HepG2 (cell line): ENCODE results near the gene FXYD5. TPM values are rescaled to one million over a fixed set of nuclear protein-coding genes. Genes with fewer than 3 reads are reported as not detected.

Experiments used
- ATAC-seq: fragments of 200-7000 bp; cut with Tn5 transposase; 3 replicates; pipeline ENCODE4 v1.9.1; 2020; ENCODE audit warnings: mild to moderate bottlenecking, moderate library complexity
- BruUV-seq: library from RNA; stranded (reverse); fragments of 400-500 nt; replicated peaks from 2 replicates; lab custom pipeline; 2021; lab: Mats Ljungman, UMichigan
- CTCF ChIA-PET: fragments of 300-600 bp; formaldehyde crosslinking; extraction: SDS; loops from one replicate; lab custom pipeline; 2021; ENCODE audit warnings: low total read pairs, inconsistent platforms, low intra/inter-chr PET ratio; lab: Yijun Ruan, JAX
- POLR2A ChIA-PET: fragments of 350-600 bp; sonication (Branson Sonifier 250); formaldehyde crosslinking; loops from one replicate; lab custom pipeline; 2020; ENCODE audit warnings: antibody characterized with exemption, inconsistent platforms; lab: Yijun Ruan, JAX
- DNase-seq: peaks from one replicate; pipeline ENCODE4 v3.0.0-alpha.2; 2015; ENCODE audit warnings: low spot score
- FAIRE-seq: peaks from 3 replicates; lab custom pipeline; 2011; peaks lifted over from hg19 to GRCh38; lab: Jason Lieb, UNC
- H2AFZ ChIP-seq: one replicate; pipeline ENCODE4 v1.6.1; 2011; ENCODE audit warnings: low read length, inconsistent platforms
- H3K27ac ChIP-seq: fragments of 300-600 bp; 3 replicates; pipeline ENCODE4 v1.8.0; 2011; ENCODE audit warnings: mixed run types, mild to moderate bottlenecking, mixed read lengths, low read length, inconsistent platforms; ENCODE audit not compliant: insufficient read depth; ENCODE audit errors: extremely low read length
- H3K27me3 ChIP-seq, 2 experiments: fragments of 200-600 bp in 1 of 2; 2 replicates in 1 of 2; 3 replicates in 1 of 2; pipeline versions ENCODE4 v1.6.0 to v1.8.0; 2011; ENCODE audit warnings: low read length in 2 of 2, mild to moderate bottlenecking in 2 of 2, moderate library complexity in 2 of 2, inconsistent platforms in 1 of 2; ENCODE audit not compliant: insufficient read depth in 2 of 2, control insufficient read depth in 1 of 2
- H3K36me3 ChIP-seq, 2 experiments: fragments of 200-600 bp in 1 of 2; replicated peaks in 1 of 2; 2 replicates in 1 of 2; 3 replicates in 1 of 2; pipeline versions ENCODE4 v1.5.1 to v1.8.0; 2011; ENCODE audit warnings: low read length in 2 of 2, inconsistent platforms in 1 of 2; ENCODE audit not compliant: insufficient read depth in 2 of 2, control insufficient read depth in 1 of 2
- H3K4me1 ChIP-seq: 2 replicates; pipeline ENCODE4 v1.5.1; 2012; ENCODE audit warnings: low read length, inconsistent platforms; ENCODE audit not compliant: insufficient read depth
- H3K4me2 ChIP-seq: 2 replicates; pipeline ENCODE4 v1.6.0; 2011; ENCODE audit warnings: low read depth, low read length, inconsistent platforms
- H3K4me3 ChIP-seq, 3 experiments: fragments of 200-600 bp in 1 of 3; sonication (generic), shearing (Covaris generic) in 1 of 3; replicated peaks in 1 of 3; 2 replicates each; pipeline ENCODE4 v1.5.1; 2011 to 2016; ENCODE audit warnings: low read length in 3 of 3, inconsistent platforms in 2 of 3, low read depth in 2 of 3, mild to moderate bottlenecking in 2 of 3, control low read depth in 1 of 3, mixed read lengths in 1 of 3; ENCODE audit not compliant: insufficient read depth in 1 of 3
- H3K79me2 ChIP-seq: one replicate; pipeline ENCODE4 v1.6.1; 2011; ENCODE audit warnings: low read length, inconsistent platforms; ENCODE audit not compliant: insufficient read depth
- H3K9ac ChIP-seq: 2 replicates; pipeline ENCODE4 v1.6.0; 2011; ENCODE audit warnings: mild to moderate bottlenecking, low read depth, low read length, inconsistent platforms; ENCODE audit not compliant: insufficient read depth
- H3K9me3 ChIP-seq: 2 replicates; pipeline ENCODE4 v1.5.1; 2012; ENCODE audit warnings: mild to moderate bottlenecking, low read length
- H4K20me1 ChIP-seq: 2 replicates; pipeline ENCODE4 v1.6.0; 2011; ENCODE audit warnings: inconsistent platforms, mild to moderate bottlenecking, low read length, moderate library complexity; ENCODE audit not compliant: insufficient read depth
- ATF3 ChIP-seq: sonication (generic); formaldehyde crosslinking; IDR thresholded peaks from 2 replicates; pipeline ENCODE4 v1.4.0; 2020; ENCODE audit warnings: missing genetic modification reagents
- CCAR2 ChIP-seq: fragments of 200-400 bp; formaldehyde crosslinking; optimal IDR thresholded peaks from 2 replicates; pipeline ENCODE3; 2018; ENCODE audit warnings: low read depth, mild to moderate bottlenecking, low read length, moderate library complexity
- CENPX ChIP-seq: sonication (generic); formaldehyde crosslinking; IDR thresholded peaks from 2 replicates; pipeline ENCODE4 v1.9.0; 2021; ENCODE audit warnings: mild to moderate bottlenecking, missing genetic modification reagents, moderate library complexity
- ISX ChIP-seq: sonication (generic); formaldehyde crosslinking; conservative IDR thresholded peaks from 2 replicates; pipeline ENCODE4 v1.5.0; 2020; ENCODE audit warnings: missing genetic modification reagents
- KDM1A ChIP-seq: IDR thresholded peaks from 2 replicates; pipeline ENCODE4 v1.6.1; 2016; ENCODE audit warnings: missing compliant biosample characterization
- KMT2A ChIP-seq: sonication (generic); formaldehyde crosslinking; IDR thresholded peaks from 2 replicates; pipeline ENCODE4 v1.4.0; 2020; ENCODE audit warnings: missing genetic modification reagents
- NFKB2 ChIP-seq: sonication (generic); formaldehyde crosslinking; IDR thresholded peaks from 2 replicates; pipeline ENCODE4 v1.4.0; 2020; ENCODE audit warnings: missing genetic modification reagents, borderline replicate concordance
- NR2F1 ChIP-seq, 2 experiments: fragments of 450-650 bp in 1 of 2; formaldehyde crosslinking in 1 of 2; IDR thresholded peaks; 2 replicates each; pipeline versions ENCODE4 v1.5.0 to v1.6.1; 2016 to 2020; ENCODE audit warnings: mild to moderate bottlenecking in 1 of 2, missing compliant biosample characterization in 1 of 2, missing genetic modification reagents in 1 of 2, moderate library complexity in 1 of 2
- PTBP1 ChIP-seq: fragments of 200-400 bp; formaldehyde crosslinking; IDR thresholded peaks from 2 replicates; pipeline ENCODE4 v1.6.1; 2018; ENCODE audit warnings: low read length, low read depth; ENCODE audit not compliant: poor library complexity, severe bottlenecking
- RBM39 ChIP-seq: fragments of 200-400 bp; formaldehyde crosslinking; IDR thresholded peaks from one replicate; pipeline ENCODE4 v1.6.1; 2018; ENCODE audit warnings: antibody characterized with exemption, mild to moderate bottlenecking, low read depth, low read length; ENCODE audit not compliant: poor library complexity, severe bottlenecking
- RCOR2 ChIP-seq: IDR thresholded peaks from 2 replicates; pipeline ENCODE4 v1.6.1; 2016; ENCODE audit warnings: missing biosample characterization, missing genetic modification reagents
- SRY ChIP-seq: sonication (generic); formaldehyde crosslinking; IDR thresholded peaks from 2 replicates; pipeline ENCODE4 v1.8.0; 2022; ENCODE audit warnings: mild to moderate bottlenecking, missing genetic modification reagents
- TGIF2 ChIP-seq: IDR thresholded peaks from 2 replicates; pipeline ENCODE4 v1.6.1; 2016; ENCODE audit warnings: control low read depth, missing compliant biosample characterization
- TOPORS ChIP-seq: sonication (generic); formaldehyde crosslinking; IDR thresholded peaks from 2 replicates; pipeline ENCODE4 v1.8.0; 2023; ENCODE audit warnings: mild to moderate bottlenecking, missing genetic modification reagents
- ZBTB38 ChIP-seq: sonication (generic); formaldehyde crosslinking; IDR thresholded peaks from 2 replicates; pipeline ENCODE4 v1.5.1; 2020; ENCODE audit warnings: mild to moderate bottlenecking, missing genetic modification reagents
- ZFP1 ChIP-seq: IDR thresholded peaks from 2 replicates; pipeline ENCODE4 v1.6.1; 2016
- ZMYM3 ChIP-seq: sonication (generic); formaldehyde crosslinking; IDR thresholded peaks from 2 replicates; pipeline ENCODE4 v1.5.1; 2020; ENCODE audit warnings: mild to moderate bottlenecking, missing genetic modification reagents
- ZNF530 ChIP-seq: sonication (generic); formaldehyde crosslinking; IDR thresholded peaks from 2 replicates; pipeline ENCODE4 v1.5.0; 2020; ENCODE audit warnings: low read depth, mild to moderate bottlenecking, missing genetic modification reagents
- ZNF598 ChIP-seq: sonication (generic); formaldehyde crosslinking; IDR thresholded peaks from 2 replicates; pipeline ENCODE4 v1.5.1; 2020; ENCODE audit warnings: mild to moderate bottlenecking, missing genetic modification reagents, borderline replicate concordance
- ZNF674 ChIP-seq: sonication (generic); formaldehyde crosslinking; IDR thresholded peaks from 2 replicates; pipeline ENCODE4 v1.5.0; 2020; ENCODE audit warnings: low read depth, mild to moderate bottlenecking, missing genetic modification reagents
- ZNF720 ChIP-seq: sonication (generic); formaldehyde crosslinking; IDR thresholded peaks from 2 replicates; pipeline ENCODE4 v1.4.0; 2020; ENCODE audit warnings: missing genetic modification reagents
- ZNF816 ChIP-seq: sonication (generic); formaldehyde crosslinking; IDR thresholded peaks from 2 replicates; pipeline ENCODE4 v1.8.0; 2022; ENCODE audit warnings: missing genetic modification reagents, mild to moderate bottlenecking, borderline replicate concordance
- ZSCAN22 ChIP-seq: sonication (generic); formaldehyde crosslinking; IDR thresholded peaks from 2 replicates; pipeline ENCODE4 v1.4.0; 2020; ENCODE audit warnings: mild to moderate bottlenecking, missing genetic modification reagents
- ZSCAN31 ChIP-seq: sonication (generic); formaldehyde crosslinking; IDR thresholded peaks from 2 replicates; pipeline ENCODE4 v1.5.0; 2020; ENCODE audit warnings: low read depth, mild to moderate bottlenecking, missing genetic modification reagents
- ZXDC ChIP-seq: sonication (generic); formaldehyde crosslinking; IDR thresholded peaks from 2 replicates; pipeline ENCODE4 v1.5.0; 2020; ENCODE audit warnings: mild to moderate bottlenecking, missing genetic modification reagents
- WGBS: methylation state at CpG from one replicate; pipeline ENCODE4 v1.1.6; 2017; ENCODE audit warnings: low lambda C conversion rate; 5-methylcytosine and 5-hydroxymethylcytosine counted together
- in situ Hi-C: cut with HindIII; loops from 2 replicates; pipeline ENCODE4 v1.10.0; 2017; ENCODE audit warnings: low pct_unique_long_range_greater_than_20kb; ENCODE audit not compliant: extremely low pct_ligation_motif_present
- intact Hi-C: fragments of 100-400 bp; cut with micrococcal nuclease; formaldehyde crosslinking; loops from one replicate; pipeline ENCODE4 v1.10.0; 2022; ENCODE audit not compliant: unreplicated experiment
- polyA plus RNA-seq, 8 experiments: library from polyadenylated mRNA; depleted of rRNA in 3 of 8; stranded (reverse) in 7 of 8; unstranded in 1 of 8; fragments of >200 nt; fragmentation: Illumina TruSeq in 4 of 8; extraction: Trizol in 4 of 8; gene quantifications; 2 replicates each; pipeline versions ENCODE4 v1.2.1 to v1.2.3, GENCODE V29; 2011 to 2016; ENCODE audit warnings: low read depth in 4 of 8, missing spikeins in 1 of 8, mixed read lengths in 1 of 8; ENCODE audit not compliant: insufficient read depth in 1 of 8
- total RNA-seq, 5 experiments: library from RNA; depleted of rRNA; stranded (reverse); fragments of >200 nt; fragmentation: Illumina TruSeq; extraction: Trizol; gene quantifications; 2 replicates each; pipeline ENCODE4 v1.2.3, GENCODE V29; 2016; ENCODE audit warnings: low read depth in 1 of 5

FXYD5 gene
- total and polyA plus RNA-seq, 2 of the 13 experiments (the other 11 are each of a cell fraction or from before 2014, with no cell fraction given): 0.65 TPM; not detected in 1

DNA sequence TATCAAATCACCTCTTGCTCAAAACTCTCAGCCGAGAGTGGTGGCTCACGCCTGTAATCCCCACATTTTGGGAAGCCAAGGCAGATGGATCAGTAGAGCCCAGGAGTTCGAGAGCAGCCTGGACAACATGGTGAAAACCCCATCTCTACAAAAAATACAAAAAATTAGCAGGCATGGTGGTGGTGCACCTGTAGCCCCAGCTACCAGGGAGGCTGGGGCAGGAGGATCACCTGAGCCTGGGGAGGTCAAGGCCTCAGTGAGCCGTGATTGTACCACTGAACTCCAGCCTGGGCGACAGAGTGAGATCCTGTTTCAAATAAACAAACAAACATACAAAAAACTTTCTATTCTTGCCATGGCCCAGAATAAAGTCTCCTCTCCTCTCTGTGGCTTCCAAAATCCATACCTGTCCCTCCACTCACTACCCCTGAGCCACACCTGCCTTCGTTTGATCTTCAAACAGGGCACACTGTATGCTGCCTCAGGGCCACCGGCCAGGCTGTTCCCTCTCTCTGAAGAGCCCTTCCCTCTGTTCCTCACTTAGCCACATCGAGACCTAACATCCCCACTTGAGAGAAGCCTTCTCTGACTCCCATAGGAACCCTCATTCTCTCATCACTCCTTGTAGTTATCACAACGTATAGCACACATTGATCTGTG is 26.0 kb upstream of the FXYD5 start:
- H3K79me2 ChIP-seq: no peaks in the 10 kb centered on the region
- H3K27ac ChIP-seq: peak overlapping the region; percentile 35
- in situ Hi-C loops (no loop called here), intact Hi-C loops (no loop called here)
- FAIRE-seq (no peak), DNase-seq (no peak), ATAC-seq (no peak)
- no peaks in the 10 kb centered on the region for H3K36me3 ChIP-seq
- ChIA-PET POLR2A (no interaction called here), CTCF (no interaction called here)
- peaks cover 84% of the 10 kb centered on the region for H3K4me1 ChIP-seq
- no peak overlapping the region for H2AFZ ChIP-seq
- 79% methylated on average over 9 of the region's 9 CpGs for WGBS
- H3K9me3 ChIP-seq: no peaks in the 10 kb centered on the region
- no peaks in the 10 kb centered on the region for H4K20me1 ChIP-seq
- peak overlapping the region; percentile 5; the same call in 1 of the 2 replicates for H3K4me2 ChIP-seq
- no peak overlapping the region for H3K4me3 ChIP-seq
- no peaks in the 10 kb centered on the region for H3K27me3 ChIP-seq
- H3K9ac ChIP-seq: no peak overlapping the region
- BruUV-seq: no TSS peak
- TF ChIP-seq ZNF530 (CRISPR knock-in tag): no peak
- no peak for TF ChIP-seq ZNF674
- 0 out of 2 replicates have a peak, but pooled peaks have one; percentile 30 for TF ChIP-seq KDM1A
- TF ChIP-seq NR2F1 (CRISPR knock-in tag; IDR thresholded peaks at IDR 0.05): no peak
- no peak for TF ChIP-seq ZSCAN31 (CRISPR knock-in tag)
- no peak for TF ChIP-seq TGIF2 (CRISPR knock-in tag)
- TF ChIP-seq CCAR2: no peak
- TF ChIP-seq RBM39: no peak
- peak; percentile 95 for TF ChIP-seq ZMYM3 (CRISPR knock-in tag)
- TF ChIP-seq ZNF720: no peak
- no peak for TF ChIP-seq ZXDC (CRISPR knock-in tag)
- TF ChIP-seq CENPX (CRISPR knock-in tag): no peak
- TF ChIP-seq ISX (CRISPR knock-in tag): no peak
- TF ChIP-seq ZFP1 (CRISPR knock-in tag): no peak
- no peak for TF ChIP-seq ZSCAN22 (CRISPR knock-in tag)
- TF ChIP-seq ATF3: no peak
- TF ChIP-seq TOPORS (CRISPR knock-in tag): no peak
- no peak for TF ChIP-seq SRY (CRISPR knock-in tag)
- no peak for TF ChIP-seq PTBP1
- no peak for TF ChIP-seq ZNF816 (CRISPR knock-in tag)
- peak; percentile 63; the same call in 1 of the 2 replicates for TF ChIP-seq RCOR2
- TF ChIP-seq ZNF598 (CRISPR knock-in tag): 0 out of 2 replicates have a peak, but pooled peaks have one; percentile 25
- no peak for TF ChIP-seq ZBTB38 (CRISPR knock-in tag)
- no peak for TF ChIP-seq KMT2A (CRISPR knock-in tag)
- peak; percentile 25; the same call in 1 of the 2 replicates for TF ChIP-seq NFKB2 (CRISPR knock-in tag)
